ENCODE results near the gene P2RY14.
A peak's percentile ranks its signal among the peaks of the same experiment; 100 is the strongest.

P2RY14 gene

DNA sequence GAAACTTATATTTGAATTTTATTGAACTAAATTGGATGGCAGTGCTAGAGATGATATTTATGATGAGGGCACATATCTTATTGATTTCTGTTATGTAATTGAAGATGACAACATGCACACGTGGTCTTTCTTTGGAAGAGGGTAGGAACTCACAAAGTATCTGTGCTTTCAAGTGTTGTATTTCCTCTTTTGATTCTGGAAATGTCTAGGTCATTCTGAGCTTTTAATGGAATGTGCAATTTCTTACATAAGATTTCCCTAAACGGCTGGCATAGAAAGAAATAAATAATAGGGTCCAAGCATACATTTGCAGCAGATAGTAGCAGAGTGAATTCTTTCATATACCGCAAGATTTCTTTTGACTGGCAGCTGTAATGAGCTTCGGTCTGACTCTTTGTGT lies 65.2 kb downstream of the P2RY14 start:
- no peak for DNase-seq

DNA sequence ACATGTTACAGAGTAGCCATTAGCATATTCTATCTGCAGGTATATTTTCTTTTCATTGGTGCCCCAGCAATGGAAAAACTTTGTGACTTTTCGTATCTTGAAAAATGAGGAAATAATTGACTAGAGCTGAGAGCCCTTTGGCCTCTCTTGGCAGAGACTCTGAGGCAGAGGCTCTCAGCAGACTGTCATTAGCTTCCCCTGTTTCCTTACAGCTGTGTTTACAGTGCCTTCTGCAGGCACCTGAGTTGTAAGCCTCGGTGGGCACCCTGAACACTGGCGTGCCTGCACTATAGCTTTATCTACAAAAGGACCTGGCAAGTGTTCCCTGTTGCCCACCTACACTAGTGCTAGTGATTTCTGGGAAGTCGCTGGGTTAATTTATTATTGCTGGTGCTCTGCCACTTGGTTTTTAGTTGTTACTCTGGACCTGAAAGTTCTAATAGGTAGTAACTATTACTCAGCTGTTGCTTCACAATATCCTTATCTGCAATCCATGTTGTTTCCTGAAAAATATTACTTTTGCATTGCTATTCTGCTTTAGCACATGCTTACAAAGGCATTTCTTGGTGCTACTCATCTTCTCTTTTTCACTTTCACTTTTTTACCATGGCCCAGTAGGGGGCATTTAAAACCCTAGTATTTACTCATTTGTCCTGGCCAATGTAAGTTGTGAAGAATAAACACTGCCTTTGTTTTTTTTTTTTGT lies 67.5 kb downstream of the P2RY14 start:
- no peak for DNase-seq

DNA sequence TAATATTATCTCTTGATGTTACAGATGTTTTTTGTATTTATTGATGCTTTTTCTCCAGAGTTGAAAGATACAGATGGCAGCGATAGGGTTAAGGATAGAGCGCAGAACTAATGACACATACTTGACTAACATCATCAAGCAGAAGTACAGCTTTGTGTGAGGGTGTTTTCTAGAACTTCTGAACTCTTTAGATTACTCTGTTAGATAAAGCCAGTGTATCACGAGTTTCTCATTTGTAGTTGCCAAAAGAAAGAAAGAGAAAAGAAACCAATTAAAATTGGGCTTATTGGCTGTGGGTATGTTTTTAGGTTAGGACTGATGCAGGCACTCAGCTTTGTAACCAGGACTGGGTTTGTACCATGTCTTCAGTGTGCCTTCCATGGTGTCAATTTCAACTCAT lies 68.7 kb downstream of the P2RY14 start:
- no peak for DNase-seq

DNA sequence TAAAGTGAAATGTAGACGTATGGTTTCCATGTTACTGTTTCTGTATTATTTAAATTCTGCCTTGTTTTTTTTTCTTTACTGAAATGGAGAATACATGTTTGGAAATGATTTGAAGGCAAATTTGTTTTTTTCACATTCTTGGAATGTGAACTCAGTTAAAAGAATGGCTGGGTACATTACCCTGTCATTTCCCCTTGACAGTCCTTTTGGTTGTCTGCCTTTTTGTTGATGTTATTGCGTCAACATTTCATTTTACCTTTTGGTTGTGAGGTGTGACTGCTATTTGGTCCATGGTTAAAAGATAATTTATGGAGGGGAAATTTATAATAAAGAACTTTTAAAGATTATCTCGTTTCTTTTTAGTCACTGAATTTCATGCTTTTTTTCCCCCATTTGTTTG lies 72.1 kb downstream of the P2RY14 start:
- no peak for DNase-seq

DNA sequence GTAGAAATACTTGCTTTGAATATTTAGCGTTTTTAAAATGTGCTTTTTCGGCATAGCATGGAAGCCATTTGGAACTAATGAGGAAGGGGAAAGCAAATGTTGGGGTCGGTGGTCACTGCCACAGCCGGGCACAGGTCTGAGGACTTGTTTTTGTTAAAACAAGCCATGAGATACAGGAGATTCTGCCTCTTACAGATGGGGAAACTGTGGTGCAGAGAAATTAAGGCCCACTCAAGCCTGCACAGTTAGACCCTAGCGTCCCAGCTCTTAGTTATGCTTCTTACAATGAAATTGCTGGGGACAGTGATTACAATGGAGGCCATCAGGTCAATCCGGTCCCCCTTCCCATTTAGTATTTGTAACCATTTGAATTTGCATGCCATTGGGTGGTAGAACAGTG lies 72.9 kb downstream of the P2RY14 start:
- no peak for DNase-seq

DNA sequence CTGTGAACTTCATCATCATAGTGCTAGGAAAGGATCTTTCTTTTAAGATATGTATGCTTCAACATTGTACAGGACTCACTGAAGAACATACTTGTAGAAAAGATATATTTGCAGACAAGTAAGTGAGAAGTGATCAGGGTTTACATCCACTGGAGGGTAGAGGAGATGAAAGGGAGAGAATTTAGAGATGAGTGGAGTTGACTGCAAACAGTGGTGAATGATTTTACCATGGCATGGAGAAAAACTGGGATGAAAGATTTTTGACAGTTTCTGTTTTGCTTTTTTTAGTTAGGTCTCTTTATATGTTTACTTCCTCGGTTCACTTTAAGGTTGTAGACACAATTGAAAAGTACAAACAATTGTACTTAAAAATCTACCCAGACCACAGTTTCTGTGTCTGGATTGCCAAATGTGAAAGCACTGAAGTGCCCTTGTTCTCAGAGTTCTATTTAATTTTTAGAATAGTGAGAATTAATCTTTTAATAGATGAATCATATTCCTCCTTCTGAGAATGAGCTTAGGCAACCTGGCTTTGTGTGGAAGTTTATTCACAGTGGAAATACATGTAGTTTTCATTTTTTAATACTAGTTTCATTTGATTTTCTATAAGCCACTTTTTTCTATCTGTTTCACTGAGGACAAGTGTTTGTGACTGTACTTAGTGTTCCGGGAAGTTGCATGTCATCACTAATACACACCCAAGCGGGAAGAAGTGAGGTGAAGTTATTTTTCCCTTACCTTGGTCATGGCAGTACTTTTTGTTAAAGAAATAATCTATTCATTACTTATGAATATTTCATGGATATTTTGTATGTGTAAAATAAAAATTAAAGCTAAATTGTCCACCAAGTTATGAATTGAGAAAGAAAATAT lies 73.6 kb downstream of the P2RY14 start:
- DNase-seq: no peak

DNA sequence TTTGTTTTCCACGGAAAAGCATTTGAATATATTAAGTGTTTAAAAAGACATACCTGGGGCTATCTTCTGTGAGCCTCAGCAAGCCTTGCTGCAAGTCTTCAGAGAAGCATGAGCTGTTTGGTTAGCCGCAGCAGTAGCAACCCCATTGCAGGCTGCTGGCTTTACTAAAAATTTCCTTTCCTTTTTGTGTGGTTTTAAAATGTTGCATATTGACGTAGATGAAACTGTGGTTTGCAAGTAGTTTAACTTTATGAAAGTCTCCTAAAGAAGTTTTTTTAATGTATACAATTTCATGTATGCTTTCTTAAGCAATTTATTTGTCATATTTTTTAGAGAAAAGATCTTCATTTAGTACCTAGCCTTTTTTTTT lies 75.3 kb downstream of the P2RY14 start, which contains the start of gene GPR171:
TSS of gene GPR171 (minus strand) at position 166 of the 370 bp plus-strand sequence. CDS start 3,830 bp downstream, outside the sequence.
- DNase-seq: no peak

DNA sequence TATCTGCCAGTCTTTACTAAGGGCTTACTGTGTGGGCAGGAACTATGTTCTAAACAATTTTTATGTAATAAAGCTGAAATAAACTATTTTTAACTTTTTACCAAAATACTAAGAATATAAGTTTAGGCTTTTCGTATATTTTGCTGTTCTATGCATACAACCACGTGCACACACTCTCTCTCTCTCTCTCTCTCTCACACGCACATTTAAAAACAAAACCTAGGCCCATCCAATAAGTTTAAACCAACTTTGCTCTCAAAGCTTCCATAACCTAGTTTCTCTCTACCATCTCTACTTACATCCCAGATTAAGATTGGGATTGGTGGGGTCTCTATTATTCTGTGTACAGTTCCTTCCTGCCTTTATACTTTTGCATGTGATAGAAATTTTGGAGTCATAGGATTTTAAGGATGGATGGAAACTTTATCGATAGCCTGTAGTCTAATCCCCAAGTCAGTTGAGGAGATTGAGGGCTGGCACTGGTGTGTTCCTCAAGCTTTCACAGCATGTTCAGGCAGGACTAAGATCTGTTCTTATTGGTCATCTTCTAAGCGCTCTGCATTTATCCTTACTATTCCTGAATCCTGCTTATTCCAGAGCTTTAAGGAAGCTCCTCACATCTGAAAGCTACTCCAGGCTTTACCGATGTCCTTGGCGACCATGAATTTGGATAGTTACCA lies 77.2 kb downstream of the P2RY14 start:
- no peak for DNase-seq

DNA sequence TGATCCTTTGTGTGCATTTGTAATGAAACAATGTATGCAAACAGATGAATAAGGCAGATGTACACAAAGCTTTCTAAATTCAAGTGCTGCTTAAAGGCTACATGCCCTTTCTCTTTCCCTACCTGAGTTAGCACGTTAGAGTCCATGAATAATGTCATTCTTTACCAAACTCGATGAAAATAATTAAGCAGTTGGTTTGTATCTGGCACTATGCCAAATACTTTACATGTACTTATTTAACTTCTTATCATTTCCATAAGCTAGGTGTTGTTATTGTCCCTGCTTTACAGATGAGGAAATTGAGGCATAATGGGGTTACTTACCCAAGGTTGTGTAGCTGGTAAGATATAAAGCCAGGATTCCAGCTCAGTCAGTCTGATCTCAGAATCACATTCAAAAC lies 77.8 kb downstream of the P2RY14 start:
- no peak for DNase-seq

DNA sequence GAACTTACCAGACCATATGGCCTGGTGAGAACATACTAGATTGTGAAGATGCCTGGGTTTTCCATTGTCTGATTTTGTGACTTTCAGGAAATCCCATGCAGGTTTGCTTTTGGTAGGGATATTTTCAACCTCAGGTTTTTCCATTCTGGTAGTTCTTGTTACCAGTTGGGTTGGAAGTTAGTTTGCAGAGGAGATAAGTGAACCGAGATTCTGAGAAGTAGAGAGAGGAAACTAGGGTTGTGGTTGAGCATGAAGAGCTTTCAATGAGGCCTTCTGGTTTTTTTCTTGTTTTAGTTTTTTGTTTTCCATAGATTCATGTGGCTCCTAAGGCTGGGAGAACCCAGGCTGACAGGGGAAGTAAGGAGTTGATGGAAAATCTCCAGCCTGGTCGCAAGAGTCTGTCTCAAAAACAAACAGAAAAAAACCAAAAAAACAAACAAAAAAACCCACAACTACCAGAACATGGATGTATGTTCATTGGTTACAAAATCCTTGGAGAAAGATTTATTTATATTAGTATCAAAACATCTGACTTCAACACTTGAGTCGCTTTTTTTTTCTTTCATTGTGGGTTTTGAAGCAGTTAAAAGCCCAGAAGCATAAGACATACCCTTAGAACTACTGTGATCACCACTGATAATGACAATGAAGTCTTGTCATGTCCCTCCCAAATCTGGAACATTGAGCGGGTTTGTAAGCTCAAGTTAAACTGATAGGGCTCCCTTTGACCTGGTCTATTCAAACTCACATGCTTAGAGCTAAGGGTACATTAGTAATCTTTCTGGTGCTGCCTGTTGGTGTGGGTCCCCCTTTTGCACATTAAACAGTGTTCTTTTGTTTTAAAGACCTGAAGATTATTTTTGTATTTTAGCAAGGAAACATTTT lies 78.5 kb downstream of the P2RY14 start:
- no peak for DNase-seq

DNA sequence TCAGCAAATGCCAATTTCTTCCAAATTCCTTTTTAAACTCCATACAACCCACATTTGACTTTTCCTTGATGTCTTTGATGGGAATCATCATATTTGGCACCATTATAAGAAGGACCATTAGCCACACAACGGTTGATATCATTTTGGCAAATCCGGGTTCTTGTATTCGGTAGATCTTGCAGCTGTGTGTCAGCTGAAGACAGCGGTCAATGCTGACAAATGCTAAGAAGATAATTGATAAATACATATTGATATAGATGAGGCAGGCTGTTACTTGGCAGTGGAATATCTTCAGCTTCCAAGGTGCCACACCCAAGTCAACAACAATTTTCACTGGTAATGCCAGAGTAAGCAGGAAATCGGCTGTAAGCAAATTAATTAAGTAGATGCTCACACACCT lies 79.5 kb downstream of the P2RY14 start:
- no peak for DNase-seq

DNA sequence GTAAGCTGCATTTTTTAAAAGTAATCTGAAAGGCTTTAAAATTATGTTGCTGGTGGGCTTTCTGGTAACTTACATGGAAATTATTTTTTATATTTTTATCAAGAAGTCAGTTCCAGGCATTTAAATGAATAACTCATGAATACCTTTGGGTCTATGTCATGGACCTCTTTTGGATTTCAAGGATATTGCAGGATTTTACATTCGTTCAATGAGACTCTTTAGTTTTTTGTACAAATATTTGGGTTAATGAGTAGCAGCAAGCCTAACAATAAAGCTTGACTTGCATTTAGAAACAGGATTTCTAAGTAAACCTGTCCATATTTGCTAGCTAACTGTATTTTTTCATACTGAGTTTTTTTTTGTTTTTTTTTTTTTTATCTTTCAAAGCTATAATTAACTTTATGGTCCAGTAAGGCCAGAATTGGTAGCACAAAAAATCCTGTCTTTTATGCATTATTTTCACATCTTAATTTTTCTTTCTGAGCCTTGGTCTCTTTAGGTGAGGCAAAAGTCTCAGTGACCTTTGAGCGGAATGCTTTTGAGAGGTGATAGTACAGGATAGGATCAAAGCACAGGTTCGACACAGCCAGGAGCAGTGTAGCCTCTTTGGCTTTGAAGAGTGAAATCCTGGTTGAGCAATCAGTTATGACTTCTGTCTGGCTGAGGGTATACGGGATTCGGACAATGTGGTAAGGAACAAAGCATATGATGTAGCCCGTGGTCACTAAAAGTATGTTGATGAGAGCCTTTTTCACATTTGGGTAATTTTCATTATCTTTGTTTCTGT lies 80.2 kb downstream of the P2RY14 start:
- no peak for DNase-seq

DNA sequence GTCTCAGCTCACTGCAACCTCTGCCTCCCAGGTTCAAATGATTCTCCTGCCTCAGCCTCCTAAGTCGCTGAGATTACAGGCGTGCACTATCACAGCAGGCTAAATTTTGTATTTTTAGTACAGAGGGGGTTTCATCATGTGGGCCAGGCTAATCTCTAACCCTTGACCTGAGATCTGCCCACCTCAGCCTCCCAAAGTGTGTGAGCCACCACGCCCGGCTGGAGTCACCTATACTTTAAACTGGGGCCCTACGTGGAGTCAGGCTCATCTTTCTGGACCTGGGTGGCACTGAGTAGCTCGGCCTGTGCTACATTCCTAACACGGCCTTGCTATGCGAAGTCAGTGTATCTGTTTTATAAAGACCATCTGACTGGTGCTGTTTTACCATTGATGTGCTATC lies 81.1 kb downstream of the P2RY14 start:
- DNase-seq: no peak

DNA sequence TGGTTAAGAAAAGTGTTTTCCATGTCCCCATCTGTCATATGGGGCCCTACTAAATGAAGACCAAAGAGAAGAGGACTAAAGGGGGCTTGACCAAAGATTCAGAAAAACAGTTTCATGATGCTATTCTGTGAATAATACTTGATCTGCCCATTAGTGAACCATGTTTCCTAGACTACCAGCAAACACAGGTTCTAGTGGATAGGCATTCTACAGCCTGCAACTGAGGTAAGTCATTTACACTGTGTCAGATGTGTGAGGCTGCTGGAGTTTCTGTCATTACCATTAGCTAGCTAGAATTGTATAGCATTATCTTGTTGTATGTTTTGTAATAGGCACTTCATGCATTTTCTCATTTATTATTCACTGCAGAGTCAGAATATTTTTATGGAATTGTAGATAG lies 81.9 kb downstream of the P2RY14 start:
- no peak for DNase-seq

DNA sequence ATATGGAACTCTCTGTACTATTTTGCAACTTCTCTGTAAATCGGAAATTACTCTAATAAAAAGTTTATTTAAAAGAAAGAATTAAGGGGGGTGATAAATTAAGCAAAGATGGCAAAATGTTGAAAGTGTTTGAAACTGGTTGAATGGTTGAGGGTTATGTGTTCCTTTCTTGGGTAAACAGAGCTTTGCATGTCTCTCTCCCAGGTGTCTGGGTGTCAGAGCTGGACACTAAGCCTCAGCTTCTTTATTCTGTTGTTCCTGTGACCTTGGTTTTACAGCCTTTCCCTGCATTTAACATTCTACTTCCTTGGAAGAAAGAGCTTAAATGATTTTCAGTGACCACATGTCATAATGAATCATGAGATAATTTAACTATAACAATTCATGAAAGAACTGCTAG lies 82.5 kb downstream of the P2RY14 start:
- no peak for DNase-seq

DNA sequence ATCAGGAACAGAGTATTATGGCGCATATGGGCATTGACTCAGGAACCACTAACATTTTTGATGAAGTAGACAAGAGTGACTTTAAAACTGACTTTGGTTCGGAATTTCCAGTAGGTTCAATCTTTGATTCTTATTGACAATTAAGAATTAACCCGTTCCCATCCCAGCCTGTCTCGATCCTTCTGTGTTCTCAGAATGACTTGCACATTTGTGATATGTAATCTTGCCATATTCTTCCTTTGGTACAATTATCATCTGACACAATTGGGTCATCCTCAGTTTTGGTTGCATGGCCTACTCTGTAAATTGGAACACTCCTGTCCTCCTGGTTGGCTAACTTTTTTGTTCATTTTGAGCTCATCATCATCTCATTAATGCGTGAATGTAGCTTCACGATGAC lies 85.8 kb downstream of the P2RY14 start:
- DNase-seq: no peak

DNA sequence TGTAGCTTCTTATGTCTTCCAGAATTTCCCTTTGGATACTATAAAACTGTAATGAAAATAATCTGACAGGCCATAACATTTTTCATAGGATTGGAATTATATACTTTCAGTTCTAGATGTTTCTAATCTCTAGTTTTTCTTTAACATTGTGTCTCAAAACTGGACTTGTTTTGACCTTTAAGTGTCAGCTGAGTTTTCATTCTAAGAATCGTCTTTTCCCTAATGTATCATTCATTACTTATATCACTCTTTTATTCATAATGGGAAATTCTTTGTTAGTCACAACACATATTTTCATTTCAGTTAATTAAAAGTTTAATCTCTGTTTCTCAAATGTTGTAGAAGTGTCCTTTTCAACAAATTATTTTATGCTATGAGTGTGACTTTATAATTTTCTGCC lies 87.2 kb downstream of the P2RY14 start:
- DNase-seq: no peak

DNA sequence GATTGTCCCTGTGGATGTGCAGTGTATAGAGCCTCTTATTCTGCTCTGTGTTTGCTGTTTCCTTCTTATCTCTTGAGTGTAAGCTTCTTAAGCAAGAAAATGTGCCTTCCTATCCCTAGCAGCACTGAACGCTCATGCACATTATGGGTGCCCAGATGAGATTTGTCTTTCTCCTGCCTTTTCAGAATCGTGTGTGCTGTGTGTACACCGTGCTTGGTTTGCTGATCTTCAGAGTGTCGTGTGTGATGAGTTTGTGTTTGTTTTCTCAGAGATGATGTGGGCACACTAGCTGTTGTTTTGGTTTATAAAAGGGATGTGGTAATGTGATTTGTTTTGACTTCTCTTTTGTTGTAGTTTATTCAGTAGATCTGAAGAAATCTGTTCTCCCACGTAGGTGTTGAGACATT lies 95.1 kb downstream of the P2RY14 start:
- DNase-seq: no peak

DNA sequence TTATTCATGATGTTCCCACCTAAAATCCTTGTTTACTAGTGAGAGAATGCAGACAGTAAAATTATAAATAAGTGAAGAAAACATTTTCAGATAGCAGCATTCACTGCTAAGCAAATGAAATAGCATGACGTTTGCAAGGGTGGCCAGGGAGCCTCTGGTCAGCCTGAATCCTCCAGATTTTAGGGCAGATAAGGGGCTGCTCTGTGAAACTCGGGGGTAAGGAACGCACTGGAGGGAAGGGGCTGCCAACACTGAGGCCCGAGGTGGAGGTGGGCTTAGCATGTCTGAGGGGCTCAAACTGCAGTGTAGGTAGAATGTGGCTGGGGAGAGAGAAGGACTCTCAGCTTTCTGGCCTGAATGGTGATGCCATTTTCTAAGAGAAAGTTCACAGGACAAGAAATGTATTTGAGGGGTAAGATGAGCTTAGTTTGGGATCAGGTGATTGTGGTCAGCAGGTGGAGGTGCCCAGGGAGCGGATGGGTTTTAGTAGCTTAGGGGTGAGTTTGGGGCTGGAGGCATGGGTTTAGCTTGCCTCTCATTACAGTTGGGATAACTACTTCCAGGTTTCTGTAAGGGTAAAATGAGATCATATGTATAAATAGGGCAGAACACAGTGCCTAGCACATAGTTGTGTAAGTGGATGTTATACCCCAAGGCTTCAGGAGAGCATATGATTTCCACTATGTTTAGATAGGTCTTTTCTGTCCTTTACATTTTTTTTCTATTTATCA lies 95.8 kb downstream of the P2RY14 start:
- DNase-seq: no peak

DNA sequence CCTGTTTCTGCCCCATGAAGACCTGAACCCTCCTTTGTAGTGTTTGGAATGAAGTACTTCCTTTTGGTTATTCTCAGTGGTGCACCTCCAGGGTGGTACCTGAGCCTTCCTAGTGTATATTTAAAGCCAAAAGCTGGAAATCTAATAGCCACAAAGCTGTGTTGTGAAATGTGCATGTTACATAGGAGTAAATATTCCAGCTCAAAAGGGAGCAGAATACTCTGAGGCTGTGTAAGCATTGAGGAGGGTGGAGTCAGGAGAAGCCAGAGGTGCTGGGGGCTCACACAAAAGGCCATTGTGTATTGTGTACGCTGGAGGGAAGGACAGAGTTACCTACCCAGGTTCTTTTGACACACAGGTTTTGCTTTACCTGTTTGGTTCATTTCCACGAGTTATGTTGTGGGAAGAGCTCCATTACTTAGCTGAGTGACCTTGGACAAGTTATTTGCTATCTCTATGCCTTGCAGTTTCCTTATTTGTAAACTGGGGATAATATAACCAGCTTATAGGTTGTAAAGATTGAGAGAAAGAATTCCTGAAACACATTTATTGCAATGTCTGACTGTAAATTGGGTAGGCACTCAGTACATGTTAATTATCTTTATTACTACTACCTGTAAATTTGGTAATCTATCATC lies 100.0 kb downstream of the P2RY14 start:
- peak; percentile 76 for DNase-seq

DNA sequence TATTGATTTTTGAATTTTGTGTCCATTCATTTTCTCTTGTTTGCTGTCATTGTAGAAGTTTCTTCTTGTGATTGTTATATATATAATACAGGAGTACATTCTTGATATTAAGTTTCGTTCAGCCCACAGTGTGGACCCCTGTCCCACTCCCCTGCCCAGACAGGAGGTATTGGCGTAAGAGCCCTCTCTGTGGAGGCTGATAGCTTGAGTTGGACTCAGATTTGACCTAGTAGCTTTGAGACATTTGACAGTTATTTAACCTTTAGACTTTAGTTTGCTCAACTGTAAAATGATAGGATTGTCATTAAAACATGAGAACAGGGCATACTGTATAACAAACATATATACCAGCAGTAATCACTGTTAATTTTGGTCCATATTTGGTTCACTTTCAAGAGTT lies 102.4 kb downstream of the P2RY14 start:
- no peak for DNase-seq
